IPS-NIHi11 (cell line): Measurements from ENCODE around the gene LTF.
"Not testable (repeated sequence)": the region's sequence is repeated elsewhere in the genome, so short reads cannot be mapped to it uniquely, and the experiment has no call there.

Source experiments
- DNase-seq: peaks from one replicate; pipeline ENCODE4 v3.0.0; 2012; ENCODE audit warnings: mixed read lengths, low spot score

LTF gene

GRCh38 chr3:46393554-46394434 is 70.9 kb downstream of the LTF start:
- DNase-seq, result peak; percentile 30

DNA sequence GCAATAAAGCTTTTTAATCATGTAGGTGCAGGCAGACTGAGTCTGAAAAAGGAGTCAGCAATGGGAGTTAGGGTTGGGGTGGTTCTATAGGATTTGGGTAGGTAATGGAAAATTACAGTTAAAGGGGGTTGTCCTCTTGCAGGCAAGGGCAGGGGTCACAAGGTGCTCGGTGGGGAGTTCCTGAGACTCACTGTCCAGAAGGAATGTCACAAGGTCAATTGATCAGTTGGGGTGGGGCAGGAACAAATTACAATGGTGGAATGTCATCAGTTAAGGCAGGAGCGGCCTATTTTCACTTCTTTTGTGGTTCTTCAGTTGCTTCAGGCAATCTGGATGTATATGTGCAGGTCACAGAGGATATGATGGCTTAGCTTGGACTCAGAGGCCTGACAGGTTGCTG is 71.7 kb downstream of the LTF start:
- DNase-seq, result no peak

GRCh38 chr3:46391526-46391925 is 73.2 kb downstream of the LTF start:
- DNase-seq, result not testable (repeated sequence)

GRCh38 chr3:46389306-46389705 is 75.4 kb downstream of the LTF start:
- no peak for DNase-seq

- DNase-seq, result not testable (repeated sequence)
Measured at GRCh38 chr3:46388847-46389246, 75.9 kb downstream of the LTF start.

- DNase-seq, result no peak
Measured at GRCh38 chr3:46386205-46386604, 78.5 kb downstream of the LTF start.
